Muscle of arm (tissue), 14 donors: ENCODE results near the gene TMEM80. TPM values are rescaled to one million over a fixed set of nuclear protein-coding genes. Genes with fewer than 3 reads are reported as not detected.
"Not testable (repeated sequence)": the region's sequence is repeated elsewhere in the genome, so short reads cannot be mapped to it uniquely, and the experiment has no call there.

Experiments
- DNase-seq: peaks from one replicate; pipeline ENCODE4 v3.0.0-alpha.2; 2013
- long read RNA-seq, 11 donors: transcript quantifications; one replicate each; lab custom pipeline, GENCODE V29; 2026
- polyA plus RNA-seq, 12 donors: library from polyadenylated mRNA; unstranded; fragments of 120-200 nt; gene quantifications; one replicate each; pipeline ENCODE4 v1.2.1, GENCODE V29; 2013; ENCODE audit not compliant: insufficient read length in 12 of 12

The TMEM80 gene
- 10 to 100 TPM in 11 of 12 donors, not detected in 1; 13.0 to 34.8 (median 18.9) TPM for polyA plus RNA-seq
- long read RNA-seq, donor 1, result 0 reads
- long read RNA-seq, donor 2, result 0 reads
- long read RNA-seq, donor 3, result 0 reads
- long read RNA-seq, donor 4, partial matches to known transcripts, result 0 of 1 reads
- long read RNA-seq, donor 4, other reads (novel, unspliced or antisense), result 0 of 1 reads
- long read RNA-seq, donor 5, result 0 reads
- long read RNA-seq, donor 6, result 0 reads
- long read RNA-seq, donor 7, partial matches to known transcripts, result 0 of 1 reads
- long read RNA-seq, donor 7, other reads (novel, unspliced or antisense), result 0 of 1 reads
- long read RNA-seq, donor 8, result 0 reads
- long read RNA-seq, donor 9, result 0 reads
- long read RNA-seq, donor 10, result 0 reads
- long read RNA-seq, donor 11, result 0 reads

DNA sequence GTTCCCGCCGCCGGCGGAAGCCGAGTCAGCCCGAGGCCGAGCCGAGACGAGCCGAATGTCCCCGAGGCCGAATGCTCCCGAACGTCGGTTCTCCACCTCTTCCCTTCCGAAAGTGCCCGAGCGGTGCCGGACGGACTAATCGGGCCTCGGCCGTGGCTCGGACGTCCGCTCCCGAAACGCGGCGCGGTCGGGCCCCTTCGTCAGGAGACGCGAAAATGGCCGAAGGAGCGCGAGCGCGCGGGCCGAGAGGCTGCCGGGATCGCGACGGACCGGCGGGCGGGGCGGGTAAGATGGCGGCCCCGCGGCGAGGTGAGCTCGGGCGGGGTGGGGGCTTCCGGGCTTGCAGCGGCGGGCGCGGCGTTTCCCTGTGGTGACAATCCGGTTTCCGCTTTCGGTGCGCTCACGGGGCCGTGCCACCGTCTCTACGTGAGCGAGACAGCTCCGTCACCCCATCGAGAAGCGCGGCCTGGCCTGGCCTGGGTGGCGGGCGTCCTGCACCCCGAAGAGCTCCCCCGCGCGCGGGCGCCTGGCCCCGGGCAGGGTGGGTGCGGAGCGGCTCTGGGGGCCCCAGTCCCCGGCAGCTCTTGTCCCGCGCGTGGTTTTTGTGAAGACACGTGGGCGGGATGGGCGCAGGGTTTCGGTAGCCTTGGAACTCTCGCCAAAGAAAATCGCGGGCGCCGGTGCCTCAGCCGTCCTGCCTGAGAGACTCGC is at the start of gene TMEM80:
TMEM80 (plus strand) TSS at position 279 of the 711 bp plus-strand sequence; CDS start at position 291, 12 bp downstream.
- peak; percentile 98 for DNase-seq

DNA sequence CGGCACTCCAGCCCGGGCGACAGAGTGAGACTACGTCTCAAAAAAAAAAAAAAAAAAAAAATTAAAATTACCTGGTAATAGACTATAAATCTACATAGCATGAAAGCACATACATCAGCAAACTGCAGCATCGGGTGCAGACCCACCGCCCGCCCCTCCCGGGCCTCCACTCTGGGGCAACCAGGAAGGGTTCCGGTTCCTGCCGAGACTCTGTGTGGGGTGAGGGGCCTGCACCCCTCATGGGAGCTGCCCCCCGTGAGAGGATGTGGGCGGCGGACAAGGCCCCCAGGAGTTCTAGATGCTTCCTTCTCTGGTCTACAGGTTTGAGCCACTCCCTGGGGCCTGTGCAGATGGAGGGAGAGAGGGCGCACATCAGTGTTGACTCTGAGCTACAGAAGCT is 49.4 kb upstream of the TMEM80 start:
- no peak for DNase-seq

DNA sequence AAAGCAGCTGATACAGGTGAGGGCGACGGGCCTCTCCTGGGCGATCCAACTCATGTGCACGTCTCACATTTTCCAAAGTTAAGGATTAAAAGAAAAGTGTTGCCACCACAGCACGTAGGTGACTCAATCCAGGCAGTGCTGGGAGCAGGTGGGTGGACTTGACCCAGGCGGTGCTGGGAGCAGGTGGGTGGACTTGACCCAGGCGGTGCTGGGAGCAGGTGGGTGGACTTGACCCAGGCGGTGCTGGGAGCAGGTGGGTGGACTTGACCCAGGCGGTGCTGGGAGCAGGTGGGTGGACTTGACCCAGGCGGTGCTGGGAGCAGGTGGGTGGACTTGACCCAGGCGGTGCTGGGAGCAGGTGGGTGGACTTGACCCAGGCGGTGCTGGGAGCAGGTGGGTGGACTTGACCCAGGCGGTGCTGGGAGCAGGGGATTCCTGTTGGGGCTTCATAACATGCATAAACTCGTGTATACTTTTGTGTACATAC is 47.9 kb upstream of the TMEM80 start:
- DNase-seq, result not testable (repeated sequence)

DNA sequence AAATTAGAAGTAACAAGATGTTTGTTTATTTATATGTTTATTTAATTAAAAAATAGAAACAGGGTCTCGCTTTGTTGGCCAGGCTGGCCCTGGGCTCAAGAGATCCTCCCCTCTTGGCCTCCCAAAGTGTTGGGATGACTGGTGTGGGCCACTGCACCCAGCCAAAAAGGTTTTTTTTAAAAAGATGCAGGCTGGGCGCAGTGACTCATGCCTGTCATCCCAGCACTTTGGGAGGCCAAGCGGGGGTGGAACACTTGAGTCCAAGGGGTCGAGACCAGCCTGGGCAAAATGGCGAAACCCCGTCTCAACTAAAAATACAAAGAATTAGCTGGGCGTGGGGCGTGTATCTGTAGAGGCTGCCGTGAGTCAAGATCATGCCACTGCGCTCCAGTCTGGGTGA is 45.1 kb upstream of the TMEM80 start:
- DNase-seq, result no peak

DNA sequence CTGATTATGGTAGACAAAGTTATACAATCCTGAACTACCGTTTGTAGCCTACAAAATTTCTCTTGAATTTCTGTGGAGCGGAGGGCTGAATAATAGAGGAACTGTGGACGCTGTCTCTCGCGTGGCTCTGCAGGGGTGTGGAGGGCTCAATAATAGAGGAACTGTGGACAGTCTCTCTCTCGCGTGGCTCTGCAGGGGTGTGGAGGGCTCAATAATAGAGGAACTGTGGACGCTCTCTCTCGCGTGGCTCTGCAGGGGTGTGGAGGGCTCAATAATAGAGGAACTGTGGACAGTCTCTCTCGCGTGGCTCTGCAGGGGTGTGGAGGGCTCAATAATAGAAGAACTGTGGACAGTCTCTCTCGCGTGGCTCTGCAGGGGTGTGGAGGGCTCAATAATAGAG is 42.5 kb upstream of the TMEM80 start:
- DNase-seq, result not testable (repeated sequence)

DNA sequence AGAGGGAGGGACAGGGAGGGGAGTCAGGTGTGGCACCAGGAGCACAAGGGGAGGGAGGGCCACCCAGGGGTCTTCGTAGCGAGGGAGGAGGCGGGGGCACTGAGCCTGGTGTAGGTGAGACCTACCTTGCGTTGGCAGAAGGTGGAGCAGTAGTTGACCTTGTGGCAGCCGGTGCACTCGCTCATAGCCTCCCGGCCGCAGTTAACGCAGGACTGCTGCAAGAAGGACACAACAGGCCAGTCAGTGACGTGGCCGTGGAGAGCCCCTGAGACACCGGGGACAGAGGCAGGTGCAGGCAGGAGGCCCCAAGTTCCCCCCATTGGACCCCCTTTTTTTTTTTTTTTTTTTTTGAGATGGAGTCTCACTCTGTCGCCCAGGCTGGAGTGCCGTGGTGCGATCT is 41.8 kb upstream of the TMEM80 start:
- DNase-seq, result no peak

DNA sequence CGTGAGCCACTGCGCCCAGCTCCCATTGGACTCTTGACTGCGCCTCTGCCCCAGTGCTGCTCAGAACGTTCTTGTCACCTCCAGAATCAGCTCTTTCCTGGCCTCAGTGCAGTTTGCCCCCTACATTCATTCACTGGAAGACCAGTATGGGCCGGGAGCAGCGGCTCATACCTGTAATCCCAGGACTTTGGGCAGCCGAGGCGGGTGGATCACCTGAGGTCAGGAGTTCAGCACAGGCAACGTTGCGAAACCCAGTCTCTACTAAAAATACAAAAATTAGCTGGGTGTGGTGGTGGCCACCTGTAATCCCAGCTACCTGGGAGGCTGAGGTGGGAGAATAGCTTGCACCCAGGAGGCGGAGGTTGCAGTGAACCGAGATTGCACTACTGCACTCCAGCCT is 41.2 kb upstream of the TMEM80 start:
- DNase-seq, result not testable (repeated sequence)

DNA sequence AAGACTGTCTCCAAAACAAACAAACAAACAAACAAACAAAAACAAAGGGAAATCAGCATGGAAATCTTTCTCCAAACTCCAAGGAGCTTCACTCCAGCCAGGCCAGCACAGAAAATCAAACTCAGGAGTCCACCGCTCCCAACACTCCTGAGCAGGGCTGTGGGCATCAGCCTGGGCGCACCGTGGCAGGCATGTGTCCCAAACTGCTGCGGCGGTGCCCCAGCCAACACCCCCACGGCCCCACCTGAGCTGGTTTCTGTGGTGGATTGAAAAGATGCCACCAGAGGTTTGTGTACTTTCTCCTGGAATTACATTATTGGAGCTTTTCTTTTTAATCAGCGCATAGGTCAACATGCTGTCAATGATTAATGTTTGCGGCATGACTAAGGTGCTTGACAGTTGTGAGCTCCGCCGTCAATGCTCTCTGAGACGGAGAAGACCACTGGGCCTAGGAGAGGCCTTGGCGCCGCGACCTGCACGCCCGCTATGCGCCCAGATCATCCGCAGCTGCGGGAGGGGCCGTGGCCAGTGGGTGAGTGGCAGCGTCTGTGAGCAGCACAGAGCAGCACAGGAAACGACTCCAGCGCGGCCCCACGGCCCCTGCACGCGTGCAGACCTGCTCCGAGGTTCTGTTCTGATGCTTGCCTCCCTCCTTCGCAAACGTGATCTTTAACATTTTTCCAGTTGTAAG is 40.4 kb upstream of the TMEM80 start:
- DNase-seq, result no peak

DNA sequence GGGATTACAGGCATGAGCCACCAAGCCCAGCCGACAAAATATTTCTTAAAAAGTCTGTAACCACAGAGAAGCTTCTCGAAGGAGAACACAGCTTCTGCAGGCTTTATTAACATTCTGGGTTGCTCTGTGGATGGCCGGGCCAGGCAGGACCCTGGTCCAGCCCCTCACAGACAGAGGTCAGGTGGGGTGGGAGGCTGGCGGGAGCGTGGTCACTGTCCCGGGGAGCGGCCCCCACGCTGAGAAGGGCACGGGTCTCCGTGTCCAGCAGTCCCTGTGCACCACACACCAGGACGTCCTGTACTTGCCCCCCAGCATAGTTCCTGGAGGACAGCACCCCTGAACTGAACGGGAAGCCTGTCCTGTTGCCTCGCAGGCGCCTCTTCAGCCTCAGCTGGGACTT is 39.2 kb upstream of the TMEM80 start:
- DNase-seq, result no peak

DNA sequence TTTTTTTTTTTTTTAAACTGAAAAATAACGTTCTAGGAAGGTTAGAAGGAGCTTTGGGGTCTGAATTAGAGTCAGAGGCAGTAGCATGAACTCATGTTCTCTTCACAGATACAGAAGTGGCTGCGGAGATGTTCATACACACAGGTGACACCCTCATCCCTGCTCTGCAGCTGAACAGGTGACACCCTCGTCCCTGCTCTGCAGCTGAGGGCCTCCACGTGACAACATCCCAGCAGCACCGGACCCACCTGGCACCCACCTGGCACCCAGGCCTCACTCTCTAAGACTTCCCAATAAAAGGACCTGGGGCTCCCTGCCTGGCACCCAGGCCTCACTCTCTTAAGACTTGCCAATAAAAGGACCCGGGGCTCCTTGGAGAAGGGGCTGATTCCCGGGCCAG is 38.8 kb upstream of the TMEM80 start:
- no peak for DNase-seq

DNA sequence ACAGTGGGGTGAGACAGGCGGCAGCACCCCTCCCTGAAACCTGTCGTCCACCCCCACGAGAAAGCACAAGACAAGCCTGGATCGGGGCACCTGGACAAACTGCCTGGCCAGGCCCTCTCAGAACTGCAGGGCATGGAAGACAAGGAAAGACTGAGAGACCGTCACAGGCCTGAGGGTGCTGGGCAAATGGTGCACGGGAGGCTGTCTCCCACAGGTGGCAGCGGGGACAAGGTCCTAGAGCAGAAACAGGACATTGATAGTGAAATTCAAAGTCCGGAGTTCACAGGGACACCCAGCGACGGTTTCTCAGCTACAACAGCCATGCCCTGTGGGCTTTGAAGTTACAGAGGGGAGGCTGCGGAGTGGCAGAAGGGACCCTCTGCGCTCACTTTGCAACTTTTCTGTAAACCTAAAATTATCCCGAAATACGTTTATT is 37.9 kb upstream of the TMEM80 start:
- DNase-seq, result no peak

DNA sequence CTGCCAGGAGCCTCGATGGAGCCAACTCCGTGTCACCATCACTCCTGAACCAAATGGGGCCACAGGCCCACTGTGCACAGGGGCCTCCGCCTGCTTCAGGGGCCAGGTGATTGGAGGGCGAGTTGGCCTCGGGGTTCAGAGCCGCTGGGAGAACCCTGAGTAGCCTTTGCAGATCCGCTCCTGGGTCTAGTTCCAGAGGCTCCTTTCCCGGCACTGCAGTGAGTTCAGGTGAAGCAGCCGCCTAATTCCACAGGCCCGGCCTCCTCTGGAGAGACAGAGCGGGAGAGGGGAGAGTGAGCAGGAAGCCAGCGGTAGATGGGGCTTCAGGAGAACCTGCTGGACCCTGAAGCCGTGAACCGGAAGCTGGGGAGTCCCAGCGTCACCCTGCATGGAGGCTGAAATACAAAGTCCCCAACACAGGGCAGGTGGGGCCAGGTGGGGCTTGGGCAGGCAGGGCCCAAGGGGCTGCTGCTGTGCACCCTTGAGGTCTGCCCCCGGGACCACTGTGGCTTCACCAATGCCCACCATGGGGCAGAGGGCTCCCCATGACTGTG is 36.0 kb upstream of the TMEM80 start:
- no peak for DNase-seq

DNA sequence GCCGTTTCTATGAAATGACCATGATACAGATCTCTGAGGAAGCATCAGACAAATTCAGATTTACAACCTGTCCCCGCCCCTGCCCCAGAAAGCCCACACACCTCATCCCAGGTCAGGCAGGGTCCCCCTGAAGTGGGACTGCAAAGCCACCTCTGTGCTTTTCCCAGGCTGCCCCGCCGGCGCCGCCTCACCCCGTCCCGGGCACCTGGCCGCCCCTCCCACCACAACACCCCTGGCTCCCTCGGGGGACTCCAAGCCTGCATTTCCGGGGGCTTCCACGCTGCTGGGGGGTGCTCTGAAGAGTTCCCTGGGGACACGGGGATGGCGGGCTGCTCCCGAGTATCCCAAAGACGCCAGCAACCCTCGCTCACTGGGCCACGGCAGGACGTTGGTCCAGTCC is 35.3 kb upstream of the TMEM80 start:
- DNase-seq, result no peak

DNA sequence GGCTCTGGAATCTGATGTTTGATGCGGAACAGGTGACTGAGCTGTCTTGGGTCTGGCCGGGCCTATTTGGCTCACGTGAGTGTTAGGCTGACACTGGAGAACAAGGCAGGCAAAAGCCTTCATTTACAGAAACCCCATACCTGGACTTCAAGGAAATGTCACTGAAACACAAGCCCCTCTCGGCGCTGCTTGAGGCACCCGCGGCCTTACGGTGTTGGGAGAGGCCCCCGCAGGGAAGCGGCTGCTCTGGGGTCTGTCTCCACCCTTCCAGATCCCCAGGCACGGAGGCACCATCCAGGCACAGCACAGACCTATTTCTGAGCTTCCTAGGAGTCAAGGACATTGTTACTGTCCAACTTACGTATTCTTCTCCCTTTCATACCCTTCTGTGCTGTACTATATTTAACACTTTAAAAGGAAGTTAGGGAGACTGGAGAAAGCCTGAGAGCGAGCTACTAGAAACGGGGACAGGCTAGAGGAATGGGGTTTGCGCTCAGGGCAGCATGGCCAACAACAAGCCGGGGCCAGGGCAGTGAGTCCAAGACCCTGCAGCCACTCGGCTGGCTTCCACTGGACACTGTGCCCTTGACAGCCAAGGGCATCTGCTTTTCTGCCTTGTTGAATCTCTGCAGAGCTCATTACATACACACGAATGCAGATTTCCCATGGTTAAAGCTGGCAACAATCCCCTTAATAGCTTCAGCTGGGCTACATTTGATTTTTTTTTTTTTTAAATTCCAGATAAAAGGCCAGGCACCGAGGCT is 34.8 kb upstream of the TMEM80 start:
- no peak for DNase-seq

DNA sequence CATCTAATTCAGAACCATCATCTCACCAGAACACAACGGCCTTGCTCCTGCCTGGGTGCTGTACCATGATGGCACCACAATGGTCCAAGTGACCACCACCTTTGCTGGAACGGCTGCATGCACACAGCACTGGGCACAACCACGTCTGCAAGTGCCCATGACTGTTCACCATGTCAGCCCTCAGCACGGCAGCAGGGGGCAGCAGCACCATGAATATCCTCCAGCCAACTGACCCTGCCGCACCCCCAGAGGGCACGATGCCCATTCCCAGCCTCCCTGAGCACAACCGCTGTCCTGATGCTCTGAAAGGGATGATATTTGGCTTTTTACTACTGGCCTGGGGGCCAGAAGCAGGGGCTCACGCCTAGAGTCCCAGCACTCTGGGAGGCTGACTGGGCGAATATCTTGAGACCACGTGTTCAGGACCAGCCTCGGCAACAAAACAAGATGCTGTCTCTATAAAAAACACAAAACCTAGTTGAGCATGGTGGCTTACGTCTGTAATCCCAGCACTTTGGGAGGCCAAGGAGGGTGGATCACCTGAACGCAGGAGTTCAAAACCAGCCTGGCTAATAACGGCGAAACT is 32.8 kb upstream of the TMEM80 start:
- DNase-seq, result no peak

DNA sequence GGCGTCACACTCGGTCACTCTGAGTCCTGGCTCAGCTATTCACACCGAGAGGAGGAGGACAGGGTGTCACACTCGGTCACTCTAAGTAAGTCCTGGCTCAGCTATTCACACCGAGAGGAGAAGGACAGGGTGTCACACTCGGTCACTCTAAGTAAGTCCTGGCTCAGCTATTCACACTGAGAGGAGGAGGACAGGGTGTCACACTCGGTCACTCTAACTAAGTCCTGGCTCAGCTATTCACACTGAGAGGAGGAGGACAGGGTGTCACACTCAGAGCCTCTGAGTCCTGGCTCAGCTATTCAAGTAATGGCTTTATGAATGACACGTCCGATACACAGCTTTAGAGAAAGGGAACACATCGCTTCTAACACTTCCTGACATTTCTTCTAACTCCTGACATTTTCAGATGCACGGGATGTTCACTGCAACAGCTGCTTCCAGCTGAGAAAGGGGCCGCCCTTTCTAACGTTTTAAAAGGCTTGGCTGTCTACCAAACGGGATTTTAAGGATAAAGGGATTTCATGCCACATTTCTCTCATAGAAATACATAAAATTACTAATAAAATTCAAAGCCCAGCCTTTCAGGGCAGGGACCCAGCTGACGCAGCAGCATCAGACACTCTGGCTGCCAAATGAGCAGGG is 30.4 kb upstream of the TMEM80 start:
- peak; percentile 24 for DNase-seq

DNA sequence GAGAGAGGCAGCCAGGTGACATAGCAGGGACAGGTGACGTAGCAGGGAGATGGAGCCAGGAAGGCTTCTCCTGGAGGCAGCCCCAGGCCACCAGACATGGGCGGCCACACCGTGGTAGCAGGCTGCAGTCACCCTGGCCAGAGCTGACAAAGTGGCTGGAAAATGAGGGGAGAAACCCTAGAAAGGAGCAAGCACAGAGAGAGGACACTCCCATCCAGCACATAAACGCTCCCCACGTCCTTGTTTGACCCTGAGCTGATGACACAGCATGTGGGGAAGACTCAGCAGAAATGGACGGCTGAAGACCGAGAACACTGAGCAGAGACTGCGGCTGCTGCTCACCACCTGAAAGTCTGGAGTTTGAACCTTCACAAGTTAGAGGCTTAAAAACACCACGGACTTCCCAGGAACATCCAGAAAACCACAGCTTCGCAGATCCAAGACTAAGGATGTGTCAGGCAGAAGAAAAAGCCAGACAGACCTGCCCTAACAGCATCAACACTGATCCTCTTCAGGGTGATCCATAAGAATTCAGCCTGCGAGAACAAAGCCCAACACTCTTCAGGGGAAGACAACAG is 29.8 kb upstream of the TMEM80 start:
- DNase-seq, result no peak

DNA sequence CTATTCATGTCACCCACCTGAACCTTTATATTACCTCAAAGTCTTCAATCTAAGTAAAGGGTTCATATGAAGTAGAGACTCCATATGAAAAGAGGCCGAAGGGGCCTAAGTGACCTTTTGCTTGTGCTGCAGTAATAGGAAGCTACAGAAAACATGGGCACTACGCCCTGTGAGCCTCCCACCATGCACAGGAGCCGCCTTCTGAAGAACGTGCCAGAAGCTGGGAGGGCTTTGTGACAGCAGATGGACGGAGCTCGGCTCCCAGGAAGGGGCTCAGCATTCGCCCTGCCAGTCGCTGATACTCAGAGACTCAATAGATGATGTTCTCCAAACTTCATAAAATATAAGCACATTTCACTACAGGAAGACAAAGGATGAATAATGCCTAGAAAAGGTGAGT is 21.8 kb upstream of the TMEM80 start:
- DNase-seq, result no peak

DNA sequence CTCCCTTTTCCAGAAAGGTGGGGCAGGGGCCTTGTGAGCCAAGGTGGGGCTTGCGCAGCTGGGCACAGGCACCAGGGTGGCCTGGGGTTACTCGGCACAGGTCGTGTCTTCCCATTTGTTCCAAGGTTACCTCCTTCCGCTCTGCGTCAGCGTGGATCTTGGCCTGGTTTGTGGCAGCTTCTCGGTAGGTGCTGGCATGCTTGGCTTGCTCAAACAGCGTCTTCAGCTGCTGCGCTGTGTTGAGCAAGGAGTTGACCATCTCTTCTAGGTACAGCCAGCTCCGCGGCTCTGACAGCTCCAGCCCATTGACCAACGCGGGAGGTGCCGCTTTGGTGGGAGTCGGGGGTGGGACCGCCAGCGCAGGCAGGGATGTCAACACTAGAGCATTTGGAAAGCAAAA is 21.2 kb upstream of the TMEM80 start:
- DNase-seq, result no peak

DNA sequence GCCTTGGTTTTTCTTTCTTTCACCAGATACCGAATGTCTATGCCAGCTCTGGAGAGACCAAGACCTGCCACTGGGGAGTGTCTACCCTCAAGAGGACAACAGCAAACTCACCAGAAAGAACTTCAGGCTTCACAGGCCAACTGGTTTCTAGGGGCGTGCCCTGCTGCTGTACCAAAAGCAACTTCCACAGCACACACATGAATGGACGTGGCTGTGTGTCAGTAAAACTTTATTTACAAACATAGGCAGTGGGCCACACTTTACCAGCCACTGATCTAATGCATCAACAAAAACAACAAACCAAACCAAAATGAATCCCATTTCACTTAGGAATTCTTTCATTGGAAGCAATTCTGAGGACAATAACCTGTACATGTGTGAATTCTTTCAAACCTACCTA is 17.3 kb upstream of the TMEM80 start:
- no peak for DNase-seq
